GM12891 (cell line): Measurements from ENCODE around the gene NPC1L1.
A peak's percentile ranks its signal among the peaks of the same experiment; 100 is the strongest.

Experiments
- DNase-seq: peaks from one replicate; pipeline ENCODE4 v3.0.0; 2011; ENCODE audit warnings: low spot score; ENCODE audit not compliant: insufficient read length
- FAIRE-seq: peaks from 2 replicates; lab custom pipeline; 2011; peaks lifted over from hg19 to GRCh38; lab: Jason Lieb, UNC
- PAX5 ChIP-seq: IDR thresholded peaks from 2 replicates; pipeline ENCODE4 v1.6.1; 2011; ENCODE audit warnings: low read length, moderate library complexity, mild to moderate bottlenecking; ENCODE audit not compliant: insufficient read depth, severe bottlenecking
- POLR2A ChIP-seq: IDR thresholded peaks from 2 replicates; pipeline ENCODE4 v1.6.1; 2011; ENCODE audit warnings: low read depth, low read length, control low read depth
- POLR2AphosphoS5 ChIP-seq: IDR thresholded peaks from 2 replicates; pipeline ENCODE4 v1.6.1; 2011; ENCODE audit warnings: low read depth, low read length, control low read depth
- POU2F2 ChIP-seq: IDR thresholded peaks from 2 replicates; pipeline ENCODE4 v1.6.1; 2011; ENCODE audit warnings: low read depth, mild to moderate bottlenecking, control low read depth, low read length, moderate library complexity
- SPI1 ChIP-seq: IDR thresholded peaks from 2 replicates; pipeline ENCODE4 v1.6.1; 2011; ENCODE audit warnings: low read depth, low read length, control low read depth
- TAF1 ChIP-seq: IDR thresholded peaks from 2 replicates; pipeline ENCODE4 v1.6.1; 2011; ENCODE audit warnings: low read depth, low read length, control low read depth

The NPC1L1 gene

GRCh38 chr7:44490351-44491200 is 50.6 kb downstream of the NPC1L1 start, which contains the start of gene NUDCD3:
Gene NUDCD3, minus strand, starts transcription at chr7:44490658. Its CDS starts 58 bp downstream, at chr7:44490600.
- TF ChIP-seq POLR2A (peak; percentile 65), TAF1 (no peak; the same call in none of the 2 replicates), POLR2AphosphoS5 (peak; percentile 71; the same call in 1 of the 2 replicates), SPI1 (no peak), PAX5 (peak; percentile 7), POU2F2 (peak; percentile 6; the same call in 1 of the 2 replicates)
- DNase-seq = peak; percentile 84
- FAIRE-seq = peak; percentile 80

- DNase-seq (no peak), FAIRE-seq (no peak)
- TF ChIP-seq POLR2AphosphoS5 (no peak), TAF1 (no peak), POU2F2 (no peak), SPI1 (no peak), POLR2A (no peak), PAX5 (no peak)
Measured at GRCh38 chr7:44489955-44490350, 51.2 kb downstream of the NPC1L1 start.

GRCh38 chr7:44488955-44489354 is 52.2 kb downstream of the NPC1L1 start:
- FAIRE-seq (no peak), DNase-seq (no peak)

GRCh38 chr7:44486693-44487092 is 54.4 kb downstream of the NPC1L1 start:
- FAIRE-seq (no peak), DNase-seq (no peak)
- no peak for TF ChIP-seq TAF1
- TF ChIP-seq POU2F2 = no peak
- no peak for TF ChIP-seq POLR2AphosphoS5
- no peak for TF ChIP-seq SPI1
- TF ChIP-seq PAX5 = no peak
- no peak for TF ChIP-seq POLR2A

More at GRCh38 chr7:44488955-44489354, 52.2 kb downstream of the NPC1L1 start:
- TF ChIP-seq PAX5 (no peak), POLR2A (no peak), POU2F2 (no peak), POLR2AphosphoS5 (no peak), TAF1 (no peak), SPI1 (no peak)

GRCh38 chr7:44486001-44486400 is 55.1 kb downstream of the NPC1L1 start:
- FAIRE-seq (no peak), DNase-seq (no peak)
- TF ChIP-seq POLR2A (no peak), POU2F2 (no peak), TAF1 (no peak), PAX5 (no peak), SPI1 (no peak), POLR2AphosphoS5 (no peak)

GRCh38 chr7:44484482-44485313 is 56.4 kb downstream of the NPC1L1 start:
- TF ChIP-seq POLR2A (no peak), PAX5 (no peak), POU2F2 (no peak), SPI1 (no peak), TAF1 (no peak), POLR2AphosphoS5 (no peak)
- FAIRE-seq (no peak), DNase-seq (no peak)

- FAIRE-seq (no peak), DNase-seq (no peak)
- no peak for TF ChIP-seq TAF1
- TF ChIP-seq POU2F2 = no peak
- TF ChIP-seq PAX5 = no peak
- TF ChIP-seq POLR2A = no peak
- TF ChIP-seq SPI1 = no peak
- TF ChIP-seq POLR2AphosphoS5 = no peak
Measured at GRCh38 chr7:44482502-44483485, 58.3 kb downstream of the NPC1L1 start.

GRCh38 chr7:44477938-44478337 is 63.2 kb downstream of the NPC1L1 start:
- FAIRE-seq (no peak), DNase-seq (no peak)
- TF ChIP-seq POU2F2 = no peak
- TF ChIP-seq SPI1 = no peak
- TF ChIP-seq TAF1 = no peak
- no peak for TF ChIP-seq PAX5
- no peak for TF ChIP-seq POLR2AphosphoS5
